Panc1 (cell line): ENCODE measurements around the gene ABLIM2. TPM values are rescaled to one million over a fixed set of nuclear protein-coding genes. Genes with fewer than 3 reads are reported as not detected.
A peak's percentile ranks its signal among the peaks of the same experiment; 100 is the strongest.

ENCODE experiments used
- ATAC-seq: fragments of 200-7000 bp; cut with Tn5 transposase; 2 replicates; pipeline ENCODE4 v1.9.1; 2020; ENCODE audit warnings: mild to moderate bottlenecking, moderate library complexity
- BruUV-seq: library from RNA; stranded (reverse); fragments of 400-500 nt; replicated peaks from 2 replicates; lab custom pipeline; 2021; lab: Mats Ljungman, UMichigan
- CTCF ChIA-PET: fragments of 300-600 bp; sonication (Branson Sonifier 250); formaldehyde crosslinking; loops from one replicate; lab custom pipeline; 2022; ENCODE audit warnings: antibody characterized with exemption; lab: Charles Lee
- POLR2A ChIA-PET: fragments of 300-600 bp; sonication (Branson Sonifier 250); formaldehyde crosslinking; loops from one replicate; lab custom pipeline; 2022; ENCODE audit warnings: antibody characterized with exemption; lab: Charles Lee
- DNase-seq: peaks from one replicate; pipeline ENCODE4 v3.0.0-alpha.2; 2010; ENCODE audit warnings: low read depth, low spot score
- H3K27ac ChIP-seq: 2 replicates; pipeline ENCODE4 v1.5.1; 2011; ENCODE audit warnings: mild to moderate bottlenecking, low read length, inconsistent platforms
- H3K27me3 ChIP-seq: fragments of 200-500 bp; sonication (Bioruptor generic); 2 replicates; pipeline ENCODE4 v1.6.0; 2014; ENCODE audit warnings: low read length, inconsistent platforms; ENCODE audit not compliant: control insufficient read depth, insufficient read depth
- H3K36me3 ChIP-seq: fragments of 200-500 bp; sonication (Bioruptor generic); 2 replicates; pipeline ENCODE4 v1.5.1; 2014; ENCODE audit warnings: inconsistent platforms, mild to moderate bottlenecking, low read length, moderate library complexity; ENCODE audit not compliant: control insufficient read depth, insufficient read depth
- H3K4me1 ChIP-seq: 2 replicates; pipeline ENCODE4 v1.5.1; 2011; ENCODE audit warnings: inconsistent platforms, mild to moderate bottlenecking, low read length, moderate library complexity; ENCODE audit not compliant: control insufficient read depth, insufficient read depth
- H3K4me3 ChIP-seq, 2 experiments: 2 replicates each; pipeline ENCODE4 v1.5.1; 2011 to 2012; ENCODE audit warnings: low read depth in 2 of 2, low read length in 2 of 2, mild to moderate bottlenecking in 2 of 2, inconsistent platforms in 1 of 2, moderate library complexity in 1 of 2
- H3K9me3 ChIP-seq: fragments of 200-500 bp; sonication (Bioruptor generic); 2 replicates; pipeline ENCODE4 v1.5.1; 2014; ENCODE audit warnings: low read depth, mild to moderate bottlenecking, inconsistent platforms, low read length, moderate library complexity; ENCODE audit not compliant: control insufficient read depth, insufficient read depth
- CTCF ChIP-seq: fragments of 450-650 bp; IDR thresholded peaks from 2 replicates; pipeline ENCODE4 v1.5.1; 2017; ENCODE audit warnings: mild to moderate bottlenecking
- POLR2AphosphoS5 ChIP-seq: IDR thresholded peaks from 2 replicates; pipeline ENCODE4 v1.6.1; 2012; ENCODE audit warnings: mild to moderate bottlenecking, low read depth, low read length, moderate library complexity
- REST ChIP-seq, 2 experiments: IDR thresholded peaks; 2 replicates each; pipeline ENCODE4 v1.6.1; 2011 to 2012; ENCODE audit warnings: low read depth in 2 of 2, control low read depth in 1 of 2, low read length in 1 of 2, mild to moderate bottlenecking in 1 of 2, moderate library complexity in 1 of 2; ENCODE audit not compliant: insufficient read depth in 1 of 2
- SIN3A ChIP-seq: IDR thresholded peaks from 2 replicates; pipeline ENCODE4 v1.6.1; 2012; ENCODE audit warnings: low read depth, mild to moderate bottlenecking, low read length, moderate library complexity, borderline replicate concordance; ENCODE audit not compliant: insufficient read depth
- TCF7L2 ChIP-seq: IDR thresholded peaks from 2 replicates; pipeline ENCODE4 v1.6.1; 2011; ENCODE audit warnings: mild to moderate bottlenecking, low read depth, low read length, inconsistent platforms
- in situ Hi-C: cut with HindIII; loops from 2 replicates; pipeline ENCODE4 v1.10.0; 2016; ENCODE audit warnings: low sequenced_read_pairs, low pct_unique_long_range_greater_than_20kb
- intact Hi-C: fragments of 100-400 bp; cut with micrococcal nuclease; formaldehyde crosslinking; loops from one replicate; pipeline ENCODE4 v1.10.0; 2022; ENCODE audit not compliant: unreplicated experiment
- total RNA-seq: library from RNA; stranded (reverse); gene quantifications from one replicate; pipeline ENCODE4 v1.2.1, GENCODE V29; 2021; ENCODE audit not compliant: unreplicated experiment

Gene ABLIM2
- total RNA-seq, 1 experiment from 2014 or later = 0.64 TPM

DNA sequence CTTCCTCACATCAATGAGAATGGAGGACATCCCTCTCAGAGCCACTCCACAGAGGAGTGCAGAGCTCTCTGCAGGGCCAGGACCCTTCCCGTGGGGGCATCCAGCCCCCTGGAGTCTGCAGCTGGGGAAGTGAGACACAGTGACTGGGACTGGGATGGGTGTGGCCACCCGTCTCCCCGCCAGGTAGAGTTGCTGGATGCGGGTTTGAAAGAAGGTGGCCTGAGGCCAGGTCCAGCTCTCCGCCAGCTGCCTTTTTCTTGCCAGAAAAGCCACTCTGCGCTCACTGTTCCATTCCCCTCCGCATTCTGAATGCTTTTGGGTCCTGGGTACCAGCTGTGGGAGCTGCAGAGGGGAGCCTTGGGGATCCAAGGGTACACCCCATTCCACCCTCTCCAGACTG is 82.6 kb downstream of the ABLIM2 start:
- no peaks in the 10 kb centered on the region for H3K27me3 ChIP-seq
- ATAC-seq = no peak

DNA sequence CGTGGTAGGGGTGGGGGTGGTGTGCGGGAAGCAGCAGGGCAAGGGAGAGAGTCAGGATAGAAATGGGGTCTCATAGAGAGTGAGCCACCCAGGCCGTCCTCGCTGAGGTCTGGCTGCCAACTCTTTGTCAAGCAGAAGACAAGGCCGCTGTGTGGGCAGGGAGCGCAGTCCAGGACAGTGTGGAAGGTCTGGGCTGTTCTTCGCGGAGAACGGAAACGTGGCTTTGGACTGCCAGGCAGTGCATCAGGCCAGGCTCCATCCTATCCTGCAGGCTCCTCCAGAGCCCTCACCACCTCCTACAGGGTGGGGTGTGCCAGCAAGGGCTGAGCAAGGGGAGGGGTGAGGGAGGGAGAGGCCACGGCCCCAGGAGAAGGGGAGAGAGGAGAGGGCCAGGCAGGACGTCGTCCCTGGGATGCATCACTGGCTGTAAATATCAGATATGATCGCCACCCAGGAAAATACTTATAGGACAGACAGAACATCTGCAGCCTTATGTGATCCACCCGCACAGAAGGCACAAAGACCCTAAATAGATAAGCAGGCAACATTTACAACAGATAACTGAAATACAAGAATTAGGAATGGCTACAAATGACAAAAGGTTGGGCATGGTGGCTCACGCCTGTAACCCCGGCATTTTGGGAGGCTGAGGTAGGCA is 85.3 kb downstream of the ABLIM2 start:
- ChIA-PET CTCF (no interaction called here), POLR2A (no interaction called here)
- H3K27ac ChIP-seq = no peak overlapping the region
- in situ Hi-C loops = no loop called here
- no peaks in the 10 kb centered on the region for H3K4me1 ChIP-seq
- DNase-seq = no peak
- H3K36me3 ChIP-seq = no peaks in the 10 kb centered on the region
- intact Hi-C loops = no loop called here
- H3K27me3 ChIP-seq = no peaks in the 10 kb centered on the region
- BruUV-seq = no TSS peak
- TF ChIP-seq TCF7L2 (no peak), SIN3A (no peak), REST (IDR thresholded peaks at IDR 0.05; ENCODE audit: insufficient read depth in 1 of 2, low read depth in 2 of 2, low read length in 1 of 2) (no peak), CTCF (no peak), POLR2AphosphoS5 (no peak)
- no peaks in the 10 kb centered on the region for H3K9me3 ChIP-seq
- peak; percentile 36; the same call in 1 of the 2 replicates for ATAC-seq
- H3K4me3 ChIP-seq = no peak overlapping the region

More for the DNA sequence above, 82.6 kb downstream of the ABLIM2 start:
- H3K36me3 ChIP-seq = no peaks in the 10 kb centered on the region
- in situ Hi-C loops = no loop called here
- no peak overlapping the region for H3K27ac ChIP-seq
- intact Hi-C loops = no loop called here
- peaks cover 5% of the 10 kb centered on the region; the same call in 1 of the 2 replicates for H3K4me1 ChIP-seq
- ChIA-PET POLR2A (no interaction called here), CTCF (no interaction called here)
- DNase-seq = no peak
- no TSS peak for BruUV-seq
- no peaks in the 10 kb centered on the region for H3K9me3 ChIP-seq
- no peak for TF ChIP-seq SIN3A
- no peak for TF ChIP-seq CTCF
- TF ChIP-seq REST (IDR thresholded peaks at IDR 0.05; ENCODE audit: insufficient read depth in 1 of 2, low read depth in 2 of 2, low read length in 1 of 2) = no peak
- TF ChIP-seq TCF7L2 = no peak
- no peak for TF ChIP-seq POLR2AphosphoS5
- no peak overlapping the region for H3K4me3 ChIP-seq
